Activated CD4-positive, alpha-beta T cell treated with anti-CD3 and anti-CD28 coated beads, Interleukin-2, Interleukin-4, amounts not matched to agents 100 ng/mL and 50 ng/mL, durations not matched to agents 16 hours and 8 hours (primary cell): ENCODE measurements around the gene YOD1.

ENCODE experiments used
- DNase-seq: peaks from one replicate; pipeline ENCODE4 v3.0.0-alpha.2; 2020; ENCODE audit warnings: low spot score

The YOD1 gene

GRCh38 chr1:207051191-207051943, at the start of gene YOD1:
Gene YOD1, minus strand, starts transcription at chr1:207051208. Its CDS starts 178 bp downstream, at chr1:207051030.
- no peak for DNase-seq

GRCh38 chr1:207097871-207098324, 46.9 kb upstream of the YOD1 start:
- DNase-seq: peak; percentile 83

GRCh38 chr1:207093944-207094343, 42.9 kb upstream of the YOD1 start:
- DNase-seq: no peak

- DNase-seq: no peak
These were observed 40.3 kb upstream of the YOD1 start for GRCh38 chr1:207091200-207091908.

- DNase-seq: no peak
These were observed 38.8 kb upstream of the YOD1 start for GRCh38 chr1:207089627-207090355.

- DNase-seq: no peak
These were observed 38.0 kb upstream of the YOD1 start, which contains the start of gene C4BPB for GRCh38 chr1:207088701-207089626. Gene C4BPB, plus strand, starts transcription at chr1:207088860. Its CDS starts 672 bp downstream, at chr1:207089532.

GRCh38 chr1:207088161-207088560, 37.2 kb upstream of the YOD1 start:
- no peak for DNase-seq

GRCh38 chr1:207085887-207086286, 34.9 kb upstream of the YOD1 start:
- DNase-seq: no peak

GRCh38 chr1:207084701-207085180, 33.7 kb upstream of the YOD1 start:
- DNase-seq: peak; percentile 65

- DNase-seq: no peak
These were observed 33.2 kb upstream of the YOD1 start for GRCh38 chr1:207084232-207084631.

- DNase-seq: no peak
These were observed 30.8 kb upstream of the YOD1 start for GRCh38 chr1:207081806-207082205.

GRCh38 chr1:207081088-207081487, 30.1 kb upstream of the YOD1 start:
- DNase-seq: no peak

- DNase-seq: no peak
These were observed 28.8 kb upstream of the YOD1 start for GRCh38 chr1:207079706-207080241.

GRCh38 chr1:207078578-207079132, 27.6 kb upstream of the YOD1 start:
- DNase-seq: no peak

GRCh38 chr1:207077470-207078377, 26.7 kb upstream of the YOD1 start:
- peak; percentile 75 for DNase-seq

GRCh38 chr1:207077012-207077411, 26.0 kb upstream of the YOD1 start:
- DNase-seq: no peak

GRCh38 chr1:207076181-207076955, 25.4 kb upstream of the YOD1 start:
- DNase-seq: no peak

GRCh38 chr1:207073906-207074820, 23.2 kb upstream of the YOD1 start:
- no peak for DNase-seq
